Neutrophil (primary cell): Measurements from ENCODE around the gene MPHOSPH10.
A peak's percentile ranks its signal among the peaks of the same experiment; 100 is the strongest.
"Not testable (repeated sequence)": the region's sequence is repeated elsewhere in the genome, so short reads cannot be mapped to it uniquely, and the experiment has no call there.

Experiments used
- H3K27ac ChIP-seq: fragments of 200-600 bp; sonication (generic); 2 replicates; pipeline ENCODE4 v1.5.1; 2016; ENCODE audit warnings: mild to moderate bottlenecking, moderate library complexity
- H3K27me3 ChIP-seq: fragments of 200-600 bp; sonication (generic); 2 replicates; pipeline ENCODE4 v1.6.0; 2016; ENCODE audit warnings: mild to moderate bottlenecking
- H3K36me3 ChIP-seq: fragments of 200-600 bp; sonication (generic); 2 replicates; pipeline ENCODE4 v1.5.1; 2017
- H3K4me1 ChIP-seq, 2 experiments: fragments of 200-600 bp in 1 of 2; sonication (generic) in 1 of 2; 1 replicate in 1 of 2; 2 replicates in 1 of 2; pipeline versions ENCODE4 v1.5.1 to v1.6.1; 2013 to 2016; ENCODE audit warnings: low read depth in 1 of 2, low read length in 1 of 2, mild to moderate bottlenecking in 1 of 2, moderate library complexity in 1 of 2; ENCODE audit not compliant: control insufficient read depth in 1 of 2, insufficient read depth in 1 of 2
- H3K4me3 ChIP-seq, 2 experiments: fragments of 200-600 bp in 1 of 2; sonication (generic) in 1 of 2; 1 replicate in 1 of 2; 2 replicates in 1 of 2; pipeline ENCODE4 v1.5.1; 2013 to 2016; ENCODE audit warnings: low read depth in 1 of 2, low read length in 1 of 2, mild to moderate bottlenecking in 1 of 2, moderate library complexity in 1 of 2
- H3K9me3 ChIP-seq: fragments of 200-600 bp; sonication (generic); 2 replicates; pipeline ENCODE4 v1.5.1; 2016
- CTCF ChIP-seq: fragments of 200-600 bp; sonication (generic); IDR thresholded peaks from 2 replicates; pipeline ENCODE4 v1.5.1; 2016; ENCODE audit warnings: antibody characterized with exemption

MPHOSPH10 gene

GRCh38 chr2:71156573-71156972 lies 26.1 kb downstream of the MPHOSPH10 start:
- Histone ChIP-seq H3K4me1 (peaks cover 0 to 4% of the 10 kb centered on the region in 2 experiments), H3K27ac (no peak overlapping the region), H3K9me3 (no peaks in the 10 kb centered on the region), H3K4me3 (no peak overlapping the region), H3K36me3 (no peaks in the 10 kb centered on the region), H3K27me3 (peaks cover 8% of the 10 kb centered on the region)
- TF ChIP-seq CTCF = no peak

GRCh38 chr2:71157124-71157793 lies 26.8 kb downstream of the MPHOSPH10 start:
- Histone ChIP-seq H3K27ac (no peak overlapping the region), H3K4me1 (peaks cover 0 to 4% of the 10 kb centered on the region in 2 experiments), H3K9me3 (no peaks in the 10 kb centered on the region), H3K27me3 (peaks cover 8% of the 10 kb centered on the region), H3K4me3 (no peak overlapping the region), H3K36me3 (no peaks in the 10 kb centered on the region)
- peak; percentile 10 for TF ChIP-seq CTCF

GRCh38 chr2:71166812-71167211 lies 36.4 kb downstream of the MPHOSPH10 start:
- Histone ChIP-seq H3K4me3 (no peak overlapping the region), H3K36me3 (no peaks in the 10 kb centered on the region), H3K27me3 (no peaks in the 10 kb centered on the region), H3K9me3 (no peaks in the 10 kb centered on the region), H3K4me1 (no peaks in the 10 kb centered on the region), H3K27ac (no peak overlapping the region)
- TF ChIP-seq CTCF = no peak

GRCh38 chr2:71173096-71173495 lies 42.7 kb downstream of the MPHOSPH10 start:
- no peak for TF ChIP-seq CTCF
- Histone ChIP-seq H3K27ac (no peak overlapping the region), H3K36me3 (no peaks in the 10 kb centered on the region), H3K4me1 (no peaks in the 10 kb centered on the region), H3K4me3 (no peak overlapping the region), H3K27me3 (no peaks in the 10 kb centered on the region), H3K9me3 (no peaks in the 10 kb centered on the region)

GRCh38 chr2:71174207-71174606 lies 43.8 kb downstream of the MPHOSPH10 start:
- TF ChIP-seq CTCF = no peak

GRCh38 chr2:71178836-71179235 lies 48.4 kb downstream of the MPHOSPH10 start:
- H3K36me3 ChIP-seq, H3K4me3 ChIP-seq: not testable (repeated sequence)

More at GRCh38 chr2:71174207-71174606, 43.8 kb downstream of the MPHOSPH10 start:
- H3K27ac ChIP-seq = no peak overlapping the region
- no peaks in the 10 kb centered on the region for H3K4me1 ChIP-seq
- no peaks in the 10 kb centered on the region for H3K36me3 ChIP-seq
- H3K4me3 ChIP-seq = no peak overlapping the region
- H3K27me3 ChIP-seq = no peaks in the 10 kb centered on the region
- no peaks in the 10 kb centered on the region for H3K9me3 ChIP-seq

More at GRCh38 chr2:71178836-71179235, 48.4 kb downstream of the MPHOSPH10 start:
- H3K27ac ChIP-seq, H3K9me3 ChIP-seq, H3K27me3 ChIP-seq, H3K4me1 ChIP-seq: not testable (repeated sequence)
